Stimulated activated naive CD8-positive, alpha-beta T cell treated with anti-CD3 and anti-CD28 coated beads, Interleukin-15, amount 100 ng/mL, for 72 hours (primary cell): ENCODE results near the gene RAB33B.
"Not testable (repeated sequence)": the region's sequence is repeated elsewhere in the genome, so short reads cannot be mapped to it uniquely, and the experiment has no call there.

ENCODE experiments used
- ATAC-seq: fragments of 150-1000 bp; cut with Tn5 transposase; 2 replicates; pipeline ENCODE4 v1.10.0; 2021; ENCODE audit warnings: mild to moderate bottlenecking, moderate library complexity
- DNase-seq, 2 donors: peaks; one replicate each; pipeline ENCODE4 v3.0.0; 2021 to 2022
- H3K27ac Mint-ChIP-seq, 2 donors: one replicate each; pipeline ENCODE4 v1.8.0; 2022; ENCODE audit warnings: mild to moderate bottlenecking in 2 of 2, mixed read lengths in 2 of 2, moderate library complexity in 2 of 2
- H3K27me3 Mint-ChIP-seq: one replicate; pipeline ENCODE4 v1.8.0; 2022; ENCODE audit warnings: mixed read lengths
- H3K4me1 Mint-ChIP-seq: one replicate; pipeline ENCODE4 v1.8.0; 2022; ENCODE audit warnings: mild to moderate bottlenecking, mixed read lengths
- H3K4me3 Mint-ChIP-seq, 2 donors: one replicate each; pipeline ENCODE4 v1.8.0; 2022; ENCODE audit warnings: mild to moderate bottlenecking in 2 of 2, mixed read lengths in 2 of 2, moderate library complexity in 1 of 2
- H3K9me3 Mint-ChIP-seq, 2 donors: one replicate each; pipeline ENCODE4 v1.8.0; 2022; ENCODE audit warnings: mixed read lengths in 2 of 2

RAB33B gene

GRCh38 chr4:139453371-139454110 is 380 bp upstream of the RAB33B start:
- peak; percentile 96 to 98 for DNase-seq
- peak overlapping the region; percentile 91 to 97 for H3K4me3 Mint-ChIP-seq
- H3K9me3 Mint-ChIP-seq: no peaks in the 10 kb centered on the region
- peak overlapping the region; percentile 98 to 99 for H3K27ac Mint-ChIP-seq
- no peaks in the 10 kb centered on the region for H3K27me3 Mint-ChIP-seq
- peak; percentile 92 for ATAC-seq
- H3K4me1 Mint-ChIP-seq: peaks cover 52% of the 10 kb centered on the region

GRCh38 chr4:139455126-139455538 is 1.2 kb downstream of the RAB33B start:
- no peak for DNase-seq
- peak overlapping the region; percentile 91 to 97 for H3K4me3 Mint-ChIP-seq
- H3K27ac Mint-ChIP-seq: peak overlapping the region in 1 of 2 donors; percentile 72
- peaks cover 66% of the 10 kb centered on the region for H3K4me1 Mint-ChIP-seq
- no peak for ATAC-seq
- no peaks in the 10 kb centered on the region for H3K27me3 Mint-ChIP-seq
- H3K9me3 Mint-ChIP-seq: no peaks in the 10 kb centered on the region

- Mint-ChIP-seq H3K4me3 (no peak overlapping the region), H3K4me1 (peaks cover 72% of the 10 kb centered on the region), H3K27me3 (no peaks in the 10 kb centered on the region), H3K27ac (no peak overlapping the region), H3K9me3 (no peaks in the 10 kb centered on the region)
- ATAC-seq: no peak
- no peak for DNase-seq
Measured at GRCh38 chr4:139457318-139457717, 3.4 kb downstream of the RAB33B start.

GRCh38 chr4:139458543-139458942 is 4.6 kb downstream of the RAB33B start:
- Mint-ChIP-seq H3K9me3 (no peaks in the 10 kb centered on the region), H3K4me3 (no peak overlapping the region), H3K27ac (peak overlapping the region in 1 of 2 donors; percentile 17), H3K4me1 (peaks cover 65% of the 10 kb centered on the region), H3K27me3 (no peaks in the 10 kb centered on the region)
- no peak for DNase-seq
- no peak for ATAC-seq

GRCh38 chr4:139458999-139459398 is 5.1 kb downstream of the RAB33B start:
- DNase-seq (no peak), ATAC-seq (no peak)
- H3K27me3 Mint-ChIP-seq: no peaks in the 10 kb centered on the region
- H3K9me3 Mint-ChIP-seq: no peaks in the 10 kb centered on the region
- H3K4me3 Mint-ChIP-seq: no peak overlapping the region
- H3K27ac Mint-ChIP-seq: no peak overlapping the region
- peaks cover 65% of the 10 kb centered on the region for H3K4me1 Mint-ChIP-seq

- no peaks in the 10 kb centered on the region for H3K9me3 Mint-ChIP-seq
Measured at GRCh38 chr4:139460565-139460964, 6.6 kb downstream of the RAB33B start.

GRCh38 chr4:139461022-139461628 is 7.2 kb downstream of the RAB33B start:
- peaks cover 44% of the 10 kb centered on the region for H3K4me1 Mint-ChIP-seq
- ATAC-seq: no peak
- no peaks in the 10 kb centered on the region for H3K9me3 Mint-ChIP-seq
- no peak overlapping the region for H3K27ac Mint-ChIP-seq
- DNase-seq: no peak
- no peak overlapping the region for H3K4me3 Mint-ChIP-seq
- no peaks in the 10 kb centered on the region for H3K27me3 Mint-ChIP-seq

More at GRCh38 chr4:139460565-139460964, 6.6 kb downstream of the RAB33B start:
- Mint-ChIP-seq H3K27me3 (no peaks in the 10 kb centered on the region), H3K4me1 (peaks cover 49% of the 10 kb centered on the region), H3K27ac (no peak overlapping the region), H3K4me3 (no peak overlapping the region)
- no peak for DNase-seq
- ATAC-seq: no peak

GRCh38 chr4:139464512-139464911 is 10.6 kb downstream of the RAB33B start:
- H3K4me3 Mint-ChIP-seq, ATAC-seq, H3K27me3 Mint-ChIP-seq, DNase-seq, H3K27ac Mint-ChIP-seq: not testable (repeated sequence)
- Mint-ChIP-seq H3K9me3 (peaks cover 0 to 17% of the 10 kb centered on the region in 2 donors), H3K4me1 (peaks cover 21% of the 10 kb centered on the region)

GRCh38 chr4:139465922-139466321 is 12.0 kb downstream of the RAB33B start:
- Mint-ChIP-seq H3K9me3 (peaks cover 0 to 19% of the 10 kb centered on the region in 2 donors), H3K27me3 (no peaks in the 10 kb centered on the region), H3K27ac (no peak overlapping the region), H3K4me3 (no peak overlapping the region), H3K4me1 (peaks cover 11% of the 10 kb centered on the region)
- ATAC-seq (no peak), DNase-seq (no peak)

- H3K9me3 Mint-ChIP-seq: peaks cover 6 to 29% of the 10 kb centered on the region in 2 donors
- H3K27me3 Mint-ChIP-seq, DNase-seq, H3K27ac Mint-ChIP-seq, H3K4me3 Mint-ChIP-seq, H3K4me1 Mint-ChIP-seq, ATAC-seq: not testable (repeated sequence)
Measured at GRCh38 chr4:139468756-139469155, 14.8 kb downstream of the RAB33B start.

- Mint-ChIP-seq H3K4me3 (no peak overlapping the region), H3K27me3 (no peaks in the 10 kb centered on the region), H3K4me1 (peaks cover 7% of the 10 kb centered on the region), H3K27ac (no peak overlapping the region), H3K9me3 (peaks cover 6 to 29% of the 10 kb centered on the region in 2 donors)
- ATAC-seq (no peak), DNase-seq (no peak)
Measured at GRCh38 chr4:139469216-139469615, 15.3 kb downstream of the RAB33B start.

GRCh38 chr4:139469869-139470268 is 15.9 kb downstream of the RAB33B start:
- H3K27ac Mint-ChIP-seq: peak overlapping the region in 1 of 2 donors; percentile 75
- H3K27me3 Mint-ChIP-seq: no peaks in the 10 kb centered on the region
- H3K9me3 Mint-ChIP-seq: peaks cover 6 to 29% of the 10 kb centered on the region in 2 donors
- no peak for ATAC-seq
- peaks cover 7% of the 10 kb centered on the region for H3K4me1 Mint-ChIP-seq
- H3K4me3 Mint-ChIP-seq: no peak overlapping the region
- no peak for DNase-seq

GRCh38 chr4:139470295-139470694 is 16.4 kb downstream of the RAB33B start:
- Mint-ChIP-seq H3K4me1 (peaks cover 7% of the 10 kb centered on the region), H3K27me3 (no peaks in the 10 kb centered on the region), H3K27ac (no peak overlapping the region), H3K4me3 (no peak overlapping the region), H3K9me3 (peaks cover 6 to 29% of the 10 kb centered on the region in 2 donors)
- DNase-seq: no peak
- no peak for ATAC-seq

- ATAC-seq: no peak
- DNase-seq: no peak
- H3K4me3 Mint-ChIP-seq: no peak overlapping the region
- peaks cover 6 to 29% of the 10 kb centered on the region in 2 donors for H3K9me3 Mint-ChIP-seq
- no peaks in the 10 kb centered on the region for H3K27me3 Mint-ChIP-seq
- H3K4me1 Mint-ChIP-seq: peaks cover 7% of the 10 kb centered on the region
- no peak overlapping the region for H3K27ac Mint-ChIP-seq
Measured at GRCh38 chr4:139470997-139471665, 17.2 kb downstream of the RAB33B start.

GRCh38 chr4:139472852-139473251 is 18.9 kb downstream of the RAB33B start:
- Mint-ChIP-seq H3K9me3 (peaks cover 6 to 28% of the 10 kb centered on the region in 2 donors), H3K27ac (no peak overlapping the region), H3K4me3 (no peak overlapping the region), H3K4me1 (peaks cover 7% of the 10 kb centered on the region), H3K27me3 (no peaks in the 10 kb centered on the region)
- no peak for DNase-seq
- ATAC-seq: no peak

- Mint-ChIP-seq H3K27me3 (no peaks in the 10 kb centered on the region), H3K4me3 (no peak overlapping the region), H3K4me1 (peaks cover 17% of the 10 kb centered on the region), H3K9me3 (peaks cover 5% of the 10 kb centered on the region in 2 donors), H3K27ac (no peak overlapping the region)
- no peak for DNase-seq
- no peak for ATAC-seq
Measured at GRCh38 chr4:139476363-139476762, 22.4 kb downstream of the RAB33B start.
